Fibroblast of mammary gland (primary cell): ENCODE measurements around the gene LSS.
"Not testable (repeated sequence)": the region's sequence is repeated elsewhere in the genome, so short reads cannot be mapped to it uniquely, and the experiment has no call there.

Experiments
- DNase-seq: peaks from one replicate; pipeline ENCODE4 v3.0.0-alpha.2; 2010; ENCODE audit warnings: low read depth
- H3K4me3 ChIP-seq: 2 replicates; pipeline ENCODE4 v1.5.1; 2011; ENCODE audit warnings: low read depth, mild to moderate bottlenecking, low read length, moderate library complexity; ENCODE audit not compliant: control insufficient read depth
- TF ChIP-seq, protein P1 (sequence below): conservative IDR thresholded peaks from 2 replicates; pipeline ENCODE4 v1.5.1; 2011; ENCODE audit warnings: low read depth, low read length, inconsistent platforms; ENCODE audit not compliant: control insufficient read depth, insufficient read depth

Gene LSS

DNA sequence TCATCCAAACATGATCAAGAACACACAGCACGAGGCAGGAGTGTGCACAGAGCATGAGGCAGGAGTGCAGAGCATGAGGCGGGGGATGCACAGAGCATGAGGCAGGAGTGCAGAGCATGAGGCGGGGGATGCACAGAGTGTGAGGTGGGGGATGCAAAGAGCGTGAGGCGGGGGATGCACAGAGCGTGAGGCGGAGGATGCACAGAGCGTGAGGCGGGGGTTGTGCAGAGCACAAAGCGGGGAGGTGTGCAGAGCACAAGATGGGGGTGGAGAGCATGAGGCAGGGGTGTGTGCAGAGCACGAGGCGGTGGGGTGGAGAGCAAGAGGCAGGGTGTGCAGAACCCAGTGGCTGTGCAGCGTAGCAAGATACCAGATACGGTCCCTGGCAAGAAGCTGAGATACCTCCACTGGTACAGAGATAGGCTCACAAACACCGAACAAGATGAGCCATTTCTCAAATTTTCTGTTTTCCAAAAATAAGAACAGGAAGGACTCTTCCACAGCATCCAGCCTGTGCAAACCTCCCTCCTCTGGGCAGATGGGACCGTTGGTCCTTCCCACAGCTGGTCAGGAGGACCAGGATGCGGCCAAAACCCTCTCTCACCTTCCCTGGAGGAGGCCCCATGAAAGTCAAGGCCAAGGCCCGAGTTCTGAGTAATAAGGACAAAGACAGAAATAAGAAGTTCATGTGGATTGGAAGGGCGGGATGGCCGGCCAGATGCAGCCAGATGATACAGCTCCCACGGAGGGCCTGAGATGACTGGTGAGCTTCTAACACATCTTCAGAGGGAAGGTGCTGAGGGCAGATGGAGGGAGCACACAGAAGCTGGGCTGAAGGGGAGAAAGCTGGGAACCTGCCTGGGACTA lies 56.3 kb downstream of the LSS start:
- DNase-seq, result no peak
- H3K4me3 ChIP-seq, result no peak overlapping the region
- TF ChIP-seq, protein P1, sequence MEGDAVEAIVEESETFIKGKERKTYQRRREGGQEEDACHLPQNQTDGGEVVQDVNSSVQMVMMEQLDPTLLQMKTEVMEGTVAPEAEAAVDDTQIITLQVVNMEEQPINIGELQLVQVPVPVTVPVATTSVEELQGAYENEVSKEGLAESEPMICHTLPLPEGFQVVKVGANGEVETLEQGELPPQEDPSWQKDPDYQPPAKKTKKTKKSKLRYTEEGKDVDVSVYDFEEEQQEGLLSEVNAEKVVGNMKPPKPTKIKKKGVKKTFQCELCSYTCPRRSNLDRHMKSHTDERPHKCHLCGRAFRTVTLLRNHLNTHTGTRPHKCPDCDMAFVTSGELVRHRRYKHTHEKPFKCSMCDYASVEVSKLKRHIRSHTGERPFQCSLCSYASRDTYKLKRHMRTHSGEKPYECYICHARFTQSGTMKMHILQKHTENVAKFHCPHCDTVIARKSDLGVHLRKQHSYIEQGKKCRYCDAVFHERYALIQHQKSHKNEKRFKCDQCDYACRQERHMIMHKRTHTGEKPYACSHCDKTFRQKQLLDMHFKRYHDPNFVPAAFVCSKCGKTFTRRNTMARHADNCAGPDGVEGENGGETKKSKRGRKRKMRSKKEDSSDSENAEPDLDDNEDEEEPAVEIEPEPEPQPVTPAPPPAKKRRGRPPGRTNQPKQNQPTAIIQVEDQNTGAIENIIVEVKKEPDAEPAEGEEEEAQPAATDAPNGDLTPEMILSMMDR, result no peak

DNA sequence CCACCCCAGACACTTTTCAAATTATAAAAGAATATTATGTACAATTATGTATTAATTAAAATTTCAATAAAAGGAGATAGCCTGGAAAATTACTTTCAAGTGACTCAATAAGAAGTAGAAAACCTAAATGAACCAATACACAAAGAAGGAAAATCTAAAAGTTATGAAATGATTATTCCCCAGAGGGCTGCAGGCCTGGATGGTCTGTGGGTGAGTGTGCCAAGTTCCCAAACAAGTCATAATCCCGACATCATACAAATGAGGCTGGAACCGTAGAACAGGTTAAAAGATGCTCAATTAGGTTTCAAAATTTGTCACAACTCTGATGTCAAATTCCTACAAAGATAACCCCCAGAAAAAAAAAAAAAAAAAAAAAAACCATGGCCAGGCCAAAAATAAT lies 57.0 kb downstream of the LSS start:
- TF ChIP-seq, protein P1, result no peak
- H3K4me3 ChIP-seq, result no peak overlapping the region
- DNase-seq, result peak; percentile 65

DNA sequence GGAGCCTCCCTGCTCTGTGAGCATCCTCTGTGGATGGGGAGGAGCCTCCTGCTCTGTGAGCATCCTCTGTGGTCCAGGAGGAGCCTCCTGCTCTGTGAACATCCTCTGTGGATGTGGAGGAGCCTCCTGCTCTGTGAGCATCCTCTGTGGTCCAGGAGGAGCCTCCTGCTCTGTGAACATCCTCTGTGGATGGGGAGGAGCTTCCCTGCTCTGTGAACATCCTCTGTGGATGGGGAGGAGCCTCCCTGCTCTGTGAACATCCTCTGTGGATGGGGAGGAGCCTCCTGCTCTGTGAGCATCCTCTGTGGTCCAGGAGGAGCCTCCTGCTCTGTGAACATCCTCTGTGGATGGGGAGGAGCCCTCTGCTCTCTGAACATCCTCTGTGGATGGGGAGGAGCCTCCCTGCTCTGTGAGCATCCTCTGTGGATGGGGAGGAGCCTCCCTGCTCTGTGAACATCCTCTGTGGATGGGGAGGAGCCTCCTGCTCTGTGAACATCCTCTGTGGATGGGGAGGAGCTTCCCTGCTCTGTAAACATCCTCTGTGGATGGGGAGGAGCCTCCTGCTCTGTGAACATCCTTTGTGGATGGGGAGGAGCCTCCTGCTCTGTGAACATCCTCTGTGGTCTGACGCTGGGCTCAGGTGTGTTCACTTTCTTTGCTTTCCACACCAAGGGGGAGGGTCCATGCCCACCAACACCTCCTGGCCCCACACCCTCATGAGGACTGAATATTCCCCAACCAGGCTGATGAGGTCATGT lies 58.0 kb downstream of the LSS start:
- DNase-seq, H3K4me3 ChIP-seq: not testable (repeated sequence)

DNA sequence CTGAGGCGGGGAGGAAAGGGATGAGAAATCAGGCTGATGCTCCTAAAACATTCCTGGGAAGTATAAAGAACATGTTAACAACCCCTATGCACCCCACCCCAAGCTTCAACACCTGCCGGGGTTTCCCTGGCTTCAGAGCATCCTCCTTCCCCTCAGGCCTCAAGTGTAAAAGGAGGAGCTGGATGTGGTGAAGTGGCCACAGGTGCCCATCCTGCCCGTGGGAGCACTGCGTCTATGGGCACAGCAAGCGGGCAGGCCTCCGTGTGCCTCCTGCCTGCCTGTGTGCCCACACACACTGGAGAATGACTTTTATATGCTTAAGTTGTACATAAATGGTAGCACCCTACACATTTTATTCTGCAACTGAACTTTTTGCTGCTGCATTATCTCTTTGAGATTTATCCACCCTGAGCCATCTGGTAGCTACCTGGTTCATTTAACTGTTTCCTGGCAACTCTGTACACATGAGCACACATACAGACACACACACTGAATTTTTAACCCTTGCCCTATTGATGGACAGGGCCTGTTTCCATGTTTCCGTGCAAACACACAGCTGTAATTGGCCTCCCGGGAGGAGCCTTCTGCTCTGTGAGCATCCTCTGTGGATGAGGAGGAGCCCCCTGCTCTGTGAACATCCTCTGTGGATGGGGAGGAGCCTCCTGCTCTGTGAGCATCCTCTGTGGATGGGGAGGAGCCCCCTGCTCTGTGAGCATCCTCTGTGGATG lies 59.8 kb downstream of the LSS start:
- TF ChIP-seq, protein P1, result no peak
- no peak overlapping the region for H3K4me3 ChIP-seq
- no peak for DNase-seq

DNA sequence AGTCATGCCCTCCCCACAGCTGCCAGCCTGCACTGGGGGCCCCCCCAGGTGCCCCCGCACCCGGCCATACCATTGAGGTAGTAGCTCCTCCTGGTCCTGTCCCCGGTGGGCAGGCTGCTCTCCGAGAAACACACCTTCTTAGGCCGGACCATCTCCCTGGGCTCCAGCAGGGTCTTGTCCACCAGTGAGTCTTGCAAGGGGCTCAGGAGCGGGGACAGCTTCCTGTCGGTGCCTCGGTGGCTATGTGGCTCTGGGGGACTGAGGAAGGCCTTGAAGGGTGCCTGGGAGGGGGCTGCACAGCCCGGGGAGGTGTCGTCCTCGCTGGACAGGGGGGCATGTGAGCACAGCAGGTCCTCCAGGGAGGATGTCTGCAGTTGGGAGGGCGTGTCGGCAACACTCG lies 60.3 kb downstream of the LSS start:
- H3K4me3 ChIP-seq, result no peak overlapping the region
- no peak for DNase-seq
- TF ChIP-seq, protein P1, result no peak

DNA sequence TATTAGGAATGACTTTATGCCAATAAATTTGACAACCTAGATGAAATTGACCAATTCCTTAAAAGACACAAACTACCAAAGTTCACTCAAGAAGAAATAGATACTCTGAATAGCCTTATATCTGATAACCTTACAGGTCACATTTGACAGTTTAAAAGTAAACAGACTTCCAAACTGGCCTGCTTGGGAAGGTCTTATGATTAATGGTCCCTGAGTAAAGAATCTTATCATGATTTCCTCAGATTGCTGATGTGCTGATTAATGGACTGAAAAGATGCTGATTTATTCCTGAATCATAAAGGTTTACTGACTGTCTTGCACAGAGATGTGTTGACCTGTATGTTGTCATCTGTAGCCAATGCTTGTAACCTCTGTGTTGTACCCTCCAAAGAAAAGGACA lies 63.5 kb downstream of the LSS start:
- no peak overlapping the region for H3K4me3 ChIP-seq
- no peak for DNase-seq
- TF ChIP-seq, protein P1, result no peak
